Measurements from ENCODE around the gene MRPL42. TPM values are rescaled to one million over a fixed set of nuclear protein-coding genes. Genes with fewer than 3 reads are reported as not detected.

MRPL42 gene
- total RNA-seq, 1 donor, result 29.0 TPM

GRCh38 chr12:93520454-93520853, 53.1 kb downstream of the MRPL42 start:
- Histone ChIP-seq H3K27ac (ENCODE audit: low read depth, low read length) (no peak overlapping the region), H3K4me2 (ENCODE audit: insufficient read depth, low read length) (no peak overlapping the region), H3K4me1 (ENCODE audit: insufficient read depth, low read length) (peaks cover 9% of the 10 kb centered on the region), H3K27me3 (ENCODE audit: insufficient read depth, low read length) (no peaks in the 10 kb centered on the region), H3K9me3 (ENCODE audit: low read depth, low read length) (no peaks in the 10 kb centered on the region), H3K79me2 (ENCODE audit: insufficient read depth, low read length) (no peaks in the 10 kb centered on the region), H3K36me3 (ENCODE audit: insufficient read depth, low read length) (no peaks in the 10 kb centered on the region), H3K4me3 (ENCODE audit: insufficient read depth, low read length) (no peak overlapping the region), H2AFZ (ENCODE audit: low read length) (no peak overlapping the region), H4K20me1 (ENCODE audit: insufficient read depth, low read length) (no peaks in the 10 kb centered on the region)
- no peak for TF ChIP-seq CTCF (IDR thresholded peaks at IDR 0.05; ENCODE audit: extremely low read depth, low read depth, low read length)
- peak; percentile 21 for DNase-seq (ENCODE audit: insufficient read length, low spot score, missing footprints)

GRCh38 chr12:93521225-93522080, 54.1 kb downstream of the MRPL42 start:
- Histone ChIP-seq H3K36me3 (ENCODE audit: insufficient read depth, low read length) (no peaks in the 10 kb centered on the region), H3K4me1 (ENCODE audit: insufficient read depth, low read length) (peaks cover 8% of the 10 kb centered on the region), H3K9me3 (ENCODE audit: low read depth, low read length) (no peaks in the 10 kb centered on the region), H3K79me2 (ENCODE audit: insufficient read depth, low read length) (no peaks in the 10 kb centered on the region), H4K20me1 (ENCODE audit: insufficient read depth, low read length) (no peaks in the 10 kb centered on the region), H3K4me2 (ENCODE audit: insufficient read depth, low read length) (no peak overlapping the region), H3K27ac (ENCODE audit: low read depth, low read length) (no peak overlapping the region), H3K27me3 (ENCODE audit: insufficient read depth, low read length) (no peaks in the 10 kb centered on the region), H2AFZ (ENCODE audit: low read length) (no peak overlapping the region), H3K4me3 (ENCODE audit: insufficient read depth, low read length) (no peak overlapping the region)
- no peak for DNase-seq (ENCODE audit: insufficient read length, low spot score, missing footprints)
- TF ChIP-seq CTCF (IDR thresholded peaks at IDR 0.05; ENCODE audit: extremely low read depth, low read depth, low read length), result no peak

- H3K4me2 ChIP-seq (ENCODE audit: insufficient read depth, low read length), result no peak overlapping the region
- H3K27me3 ChIP-seq (ENCODE audit: insufficient read depth, low read length), result no peaks in the 10 kb centered on the region
- H4K20me1 ChIP-seq (ENCODE audit: insufficient read depth, low read length), result no peaks in the 10 kb centered on the region
- H3K4me3 ChIP-seq (ENCODE audit: insufficient read depth, low read length), result no peak overlapping the region
- no peak for DNase-seq (ENCODE audit: insufficient read length, low spot score, missing footprints)
- no peak overlapping the region for H3K27ac ChIP-seq (ENCODE audit: low read depth, low read length)
- H3K79me2 ChIP-seq (ENCODE audit: insufficient read depth, low read length), result no peaks in the 10 kb centered on the region
- no peak overlapping the region for H2AFZ ChIP-seq (ENCODE audit: low read length)
- no peaks in the 10 kb centered on the region for H3K36me3 ChIP-seq (ENCODE audit: insufficient read depth, low read length)
- TF ChIP-seq CTCF (IDR thresholded peaks at IDR 0.05; ENCODE audit: extremely low read depth, low read depth, low read length), result no peak
- H3K4me1 ChIP-seq (ENCODE audit: insufficient read depth, low read length), result peaks cover 10% of the 10 kb centered on the region
- no peaks in the 10 kb centered on the region for H3K9me3 ChIP-seq (ENCODE audit: low read depth, low read length)
Observed at GRCh38 chr12:93524386-93525133, 57.2 kb downstream of the MRPL42 start.
